Urothelium cell line (cell line): ENCODE results near the gene TESMIN.
A peak's percentile ranks its signal among the peaks of the same experiment; 100 is the strongest.

Experiments used
- DNase-seq: peaks from one replicate; pipeline ENCODE4 v3.0.0; 2011; ENCODE audit warnings: low spot score, mixed read lengths
- FAIRE-seq: peaks from 2 replicates; lab custom pipeline; 2011; peaks lifted over from hg19 to GRCh38; lab: Jason Lieb, UNC

Gene TESMIN

GRCh38 chr11:68663482-68664010 lies 87.8 kb downstream of the TESMIN start:
- DNase-seq = no peak
- no peak for FAIRE-seq

GRCh38 chr11:68661697-68662603 lies 89.4 kb downstream of the TESMIN start:
- FAIRE-seq = no peak
- DNase-seq = no peak

DNA sequence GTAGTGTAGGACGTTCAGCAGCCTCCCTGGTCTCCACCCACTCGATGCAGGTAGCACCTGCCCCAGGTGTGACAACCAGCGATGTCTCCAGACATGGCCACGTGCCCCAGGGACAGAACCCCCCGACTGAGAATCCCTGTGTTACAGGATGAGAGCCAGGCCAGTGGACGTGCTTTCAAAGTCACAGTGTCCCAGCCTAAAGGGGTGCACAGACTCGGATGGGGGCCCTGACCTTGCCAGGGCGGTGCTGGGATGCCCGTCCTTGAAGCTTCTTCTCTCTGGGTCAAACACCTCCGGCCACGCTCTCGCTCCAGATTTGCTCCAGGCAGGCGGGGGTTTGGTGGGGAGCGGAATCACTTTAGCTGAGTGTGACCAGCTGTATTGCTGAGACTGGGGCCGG lies 90.3 kb downstream of the TESMIN start:
- no peak for DNase-seq
- FAIRE-seq = no peak

- DNase-seq = no peak
- FAIRE-seq = no peak
Observed at GRCh38 chr11:68660066-68660810, 91.1 kb downstream of the TESMIN start.

- peak; percentile 91 for DNase-seq
- FAIRE-seq = peak; percentile 77
Observed at GRCh38 chr11:68659158-68659921, 92.0 kb downstream of the TESMIN start.

GRCh38 chr11:68658661-68659060 lies 92.7 kb downstream of the TESMIN start:
- FAIRE-seq = no peak
- DNase-seq = no peak

GRCh38 chr11:68658097-68658496 lies 93.2 kb downstream of the TESMIN start:
- DNase-seq (no peak), FAIRE-seq (no peak)
